ENCODE data around the gene ARHGAP21.
"Not testable (repeated sequence)": the region's sequence is repeated elsewhere in the genome, so short reads cannot be mapped to it uniquely, and the experiment has no call there.

Gene ARHGAP21

GRCh38 chr10:24650669-24651391 lies 72.9 kb downstream of the ARHGAP21 start:
- no peaks in the 10 kb centered on the region for H3K36me3 ChIP-seq (ENCODE audit: control insufficient read depth, insufficient read depth, low read length)
- peaks cover 3% of the 10 kb centered on the region for H3K4me1 ChIP-seq (ENCODE audit: control insufficient read depth, insufficient read depth, low read length)
- no peak overlapping the region for H3K4me3 ChIP-seq (ENCODE audit: low read depth, low read length)
- no peaks in the 10 kb centered on the region for H3K9me3 ChIP-seq (ENCODE audit: control insufficient read depth, insufficient read depth, low read length)
- H3K27me3 ChIP-seq (ENCODE audit: control insufficient read depth, insufficient read depth, low read length): no peaks in the 10 kb centered on the region
- no peak overlapping the region for H3K9ac ChIP-seq (ENCODE audit: low read depth, low read length)

- H3K4me3 ChIP-seq (ENCODE audit: low read depth, low read length): no peak overlapping the region
- H3K27me3 ChIP-seq (ENCODE audit: control insufficient read depth, insufficient read depth, low read length): no peaks in the 10 kb centered on the region
- H3K9me3 ChIP-seq (ENCODE audit: control insufficient read depth, insufficient read depth, low read length): no peaks in the 10 kb centered on the region
- H3K9ac ChIP-seq (ENCODE audit: low read depth, low read length): no peak overlapping the region
- no peaks in the 10 kb centered on the region for H3K36me3 ChIP-seq (ENCODE audit: control insufficient read depth, insufficient read depth, low read length)
- peaks cover 3% of the 10 kb centered on the region for H3K4me1 ChIP-seq (ENCODE audit: control insufficient read depth, insufficient read depth, low read length)
Measured at GRCh38 chr10:24645784-24646183, 77.9 kb downstream of the ARHGAP21 start.

- H3K36me3 ChIP-seq (ENCODE audit: control insufficient read depth, insufficient read depth, low read length): no peaks in the 10 kb centered on the region
- no peaks in the 10 kb centered on the region for H3K27me3 ChIP-seq (ENCODE audit: control insufficient read depth, insufficient read depth, low read length)
- peaks cover 3% of the 10 kb centered on the region for H3K4me1 ChIP-seq (ENCODE audit: control insufficient read depth, insufficient read depth, low read length)
- H3K4me3 ChIP-seq (ENCODE audit: low read depth, low read length): no peak overlapping the region
- H3K9ac ChIP-seq (ENCODE audit: low read depth, low read length): no peak overlapping the region
- no peaks in the 10 kb centered on the region for H3K9me3 ChIP-seq (ENCODE audit: control insufficient read depth, insufficient read depth, low read length)
Measured at GRCh38 chr10:24645022-24645421, 78.7 kb downstream of the ARHGAP21 start.

- H3K27me3 ChIP-seq (ENCODE audit: control insufficient read depth, insufficient read depth, low read length): no peaks in the 10 kb centered on the region
- H3K9ac ChIP-seq (ENCODE audit: low read depth, low read length): no peak overlapping the region
- no peak overlapping the region for H3K4me3 ChIP-seq (ENCODE audit: low read depth, low read length)
- H3K36me3 ChIP-seq (ENCODE audit: control insufficient read depth, insufficient read depth, low read length): no peaks in the 10 kb centered on the region
- H3K9me3 ChIP-seq (ENCODE audit: control insufficient read depth, insufficient read depth, low read length): no peaks in the 10 kb centered on the region
- H3K4me1 ChIP-seq (ENCODE audit: control insufficient read depth, insufficient read depth, low read length): peaks cover 3% of the 10 kb centered on the region
Measured at GRCh38 chr10:24643679-24644209, 79.9 kb downstream of the ARHGAP21 start.

GRCh38 chr10:24642921-24643678 lies 80.6 kb downstream of the ARHGAP21 start:
- H3K4me3 ChIP-seq (ENCODE audit: low read depth, low read length): no peak overlapping the region
- H3K9ac ChIP-seq (ENCODE audit: low read depth, low read length): no peak overlapping the region
- H3K27me3 ChIP-seq (ENCODE audit: control insufficient read depth, insufficient read depth, low read length): no peaks in the 10 kb centered on the region
- H3K9me3 ChIP-seq (ENCODE audit: control insufficient read depth, insufficient read depth, low read length): no peaks in the 10 kb centered on the region
- no peaks in the 10 kb centered on the region for H3K36me3 ChIP-seq (ENCODE audit: control insufficient read depth, insufficient read depth, low read length)
- H3K4me1 ChIP-seq (ENCODE audit: control insufficient read depth, insufficient read depth, low read length): peaks cover 3% of the 10 kb centered on the region

- H3K36me3 ChIP-seq (ENCODE audit: control insufficient read depth, insufficient read depth, low read length): no peaks in the 10 kb centered on the region
- H3K9ac ChIP-seq (ENCODE audit: low read depth, low read length): no peak overlapping the region
- H3K4me3 ChIP-seq (ENCODE audit: low read depth, low read length): no peak overlapping the region
- H3K4me1 ChIP-seq (ENCODE audit: control insufficient read depth, insufficient read depth, low read length): peaks cover 3% of the 10 kb centered on the region
- H3K27me3 ChIP-seq (ENCODE audit: control insufficient read depth, insufficient read depth, low read length): no peaks in the 10 kb centered on the region
- no peaks in the 10 kb centered on the region for H3K9me3 ChIP-seq (ENCODE audit: control insufficient read depth, insufficient read depth, low read length)
Measured at GRCh38 chr10:24639124-24639523, 84.6 kb downstream of the ARHGAP21 start.

GRCh38 chr10:24625778-24626177 lies 97.9 kb downstream of the ARHGAP21 start:
- Histone ChIP-seq H3K9me3 (ENCODE audit: control insufficient read depth, insufficient read depth, low read length) (no peaks in the 10 kb centered on the region), H3K27me3 (ENCODE audit: control insufficient read depth, insufficient read depth, low read length) (no peaks in the 10 kb centered on the region), H3K4me3 (ENCODE audit: low read depth, low read length) (no peak overlapping the region), H3K36me3 (ENCODE audit: control insufficient read depth, insufficient read depth, low read length) (no peaks in the 10 kb centered on the region), H3K4me1 (ENCODE audit: control insufficient read depth, insufficient read depth, low read length) (no peaks in the 10 kb centered on the region), H3K9ac (ENCODE audit: low read depth, low read length) (no peak overlapping the region)

- no peaks in the 10 kb centered on the region for H3K4me1 ChIP-seq (ENCODE audit: control insufficient read depth, insufficient read depth, low read length)
- H3K9me3 ChIP-seq (ENCODE audit: control insufficient read depth, insufficient read depth, low read length): no peaks in the 10 kb centered on the region
- H3K36me3 ChIP-seq (ENCODE audit: control insufficient read depth, insufficient read depth, low read length): no peaks in the 10 kb centered on the region
- H3K27me3 ChIP-seq (ENCODE audit: control insufficient read depth, insufficient read depth, low read length): no peaks in the 10 kb centered on the region
- H3K4me3 ChIP-seq (ENCODE audit: low read depth, low read length): no peak overlapping the region
- no peak overlapping the region for H3K9ac ChIP-seq (ENCODE audit: low read depth, low read length)
Measured at GRCh38 chr10:24623383-24623782, 100.3 kb downstream of the ARHGAP21 start.

GRCh38 chr10:24622781-24623301 lies 100.8 kb downstream of the ARHGAP21 start:
- Histone ChIP-seq H3K9me3 (ENCODE audit: control insufficient read depth, insufficient read depth, low read length) (no peaks in the 10 kb centered on the region), H3K9ac (ENCODE audit: low read depth, low read length) (no peak overlapping the region), H3K4me3 (ENCODE audit: low read depth, low read length) (no peak overlapping the region), H3K36me3 (ENCODE audit: control insufficient read depth, insufficient read depth, low read length) (no peaks in the 10 kb centered on the region), H3K4me1 (ENCODE audit: control insufficient read depth, insufficient read depth, low read length) (no peaks in the 10 kb centered on the region), H3K27me3 (ENCODE audit: control insufficient read depth, insufficient read depth, low read length) (no peaks in the 10 kb centered on the region)

- not testable (repeated sequence) for H3K36me3 ChIP-seq (ENCODE audit: control insufficient read depth, insufficient read depth, low read length); H3K4me3 ChIP-seq (ENCODE audit: low read depth, low read length); H3K27me3 ChIP-seq (ENCODE audit: control insufficient read depth, insufficient read depth, low read length); H3K4me1 ChIP-seq (ENCODE audit: control insufficient read depth, insufficient read depth, low read length); H3K9me3 ChIP-seq (ENCODE audit: control insufficient read depth, insufficient read depth, low read length); H3K9ac ChIP-seq (ENCODE audit: low read depth, low read length)
Measured at GRCh38 chr10:24621035-24621795, 102.5 kb downstream of the ARHGAP21 start.

- H3K9me3 ChIP-seq (ENCODE audit: control insufficient read depth, insufficient read depth, low read length); H3K9ac ChIP-seq (ENCODE audit: low read depth, low read length); H3K36me3 ChIP-seq (ENCODE audit: control insufficient read depth, insufficient read depth, low read length); H3K4me1 ChIP-seq (ENCODE audit: control insufficient read depth, insufficient read depth, low read length); H3K4me3 ChIP-seq (ENCODE audit: low read depth, low read length); H3K27me3 ChIP-seq (ENCODE audit: control insufficient read depth, insufficient read depth, low read length): not testable (repeated sequence)
Measured at GRCh38 chr10:24619994-24620310, 103.7 kb downstream of the ARHGAP21 start.
